AG10803 (cell line): ENCODE data around the gene C9orf72.

Experiments
- DNase-seq: peaks from one replicate; pipeline ENCODE4 v3.0.0; 2010; ENCODE audit warnings: low read depth
- H3K4me3 ChIP-seq: 2 replicates; pipeline ENCODE4 v1.5.1; 2011; ENCODE audit warnings: mild to moderate bottlenecking, low read length, control low read depth
- TF ChIP-seq, protein P1 (sequence below): conservative IDR thresholded peaks from 2 replicates; pipeline ENCODE4 v1.5.1; 2011; ENCODE audit warnings: mild to moderate bottlenecking, low read length, control low read depth, inconsistent platforms

The C9orf72 gene

DNA sequence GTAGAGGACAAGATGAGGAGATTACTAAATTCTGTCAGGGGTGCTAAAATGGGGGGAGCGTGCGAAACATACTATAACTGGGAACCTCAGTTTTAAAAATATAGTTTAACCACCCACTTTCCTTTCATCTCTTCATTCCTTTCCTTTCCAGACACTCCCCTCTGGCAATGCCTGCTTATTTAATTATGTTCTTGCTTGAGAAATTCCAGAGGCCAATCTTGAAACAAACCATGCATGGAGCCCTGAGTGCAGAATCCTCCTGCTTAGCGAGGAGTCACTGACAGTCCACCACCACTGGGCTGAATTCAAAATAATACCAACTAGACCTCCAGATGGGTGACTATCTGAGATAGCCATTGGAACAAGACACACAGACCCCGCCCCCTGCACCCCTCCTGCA is 29.7 kb upstream of the C9orf72 start:
- DNase-seq: no peak
- TF ChIP-seq, protein P1, sequence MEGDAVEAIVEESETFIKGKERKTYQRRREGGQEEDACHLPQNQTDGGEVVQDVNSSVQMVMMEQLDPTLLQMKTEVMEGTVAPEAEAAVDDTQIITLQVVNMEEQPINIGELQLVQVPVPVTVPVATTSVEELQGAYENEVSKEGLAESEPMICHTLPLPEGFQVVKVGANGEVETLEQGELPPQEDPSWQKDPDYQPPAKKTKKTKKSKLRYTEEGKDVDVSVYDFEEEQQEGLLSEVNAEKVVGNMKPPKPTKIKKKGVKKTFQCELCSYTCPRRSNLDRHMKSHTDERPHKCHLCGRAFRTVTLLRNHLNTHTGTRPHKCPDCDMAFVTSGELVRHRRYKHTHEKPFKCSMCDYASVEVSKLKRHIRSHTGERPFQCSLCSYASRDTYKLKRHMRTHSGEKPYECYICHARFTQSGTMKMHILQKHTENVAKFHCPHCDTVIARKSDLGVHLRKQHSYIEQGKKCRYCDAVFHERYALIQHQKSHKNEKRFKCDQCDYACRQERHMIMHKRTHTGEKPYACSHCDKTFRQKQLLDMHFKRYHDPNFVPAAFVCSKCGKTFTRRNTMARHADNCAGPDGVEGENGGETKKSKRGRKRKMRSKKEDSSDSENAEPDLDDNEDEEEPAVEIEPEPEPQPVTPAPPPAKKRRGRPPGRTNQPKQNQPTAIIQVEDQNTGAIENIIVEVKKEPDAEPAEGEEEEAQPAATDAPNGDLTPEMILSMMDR: no peak
- H3K4me3 ChIP-seq: no peak overlapping the region

DNA sequence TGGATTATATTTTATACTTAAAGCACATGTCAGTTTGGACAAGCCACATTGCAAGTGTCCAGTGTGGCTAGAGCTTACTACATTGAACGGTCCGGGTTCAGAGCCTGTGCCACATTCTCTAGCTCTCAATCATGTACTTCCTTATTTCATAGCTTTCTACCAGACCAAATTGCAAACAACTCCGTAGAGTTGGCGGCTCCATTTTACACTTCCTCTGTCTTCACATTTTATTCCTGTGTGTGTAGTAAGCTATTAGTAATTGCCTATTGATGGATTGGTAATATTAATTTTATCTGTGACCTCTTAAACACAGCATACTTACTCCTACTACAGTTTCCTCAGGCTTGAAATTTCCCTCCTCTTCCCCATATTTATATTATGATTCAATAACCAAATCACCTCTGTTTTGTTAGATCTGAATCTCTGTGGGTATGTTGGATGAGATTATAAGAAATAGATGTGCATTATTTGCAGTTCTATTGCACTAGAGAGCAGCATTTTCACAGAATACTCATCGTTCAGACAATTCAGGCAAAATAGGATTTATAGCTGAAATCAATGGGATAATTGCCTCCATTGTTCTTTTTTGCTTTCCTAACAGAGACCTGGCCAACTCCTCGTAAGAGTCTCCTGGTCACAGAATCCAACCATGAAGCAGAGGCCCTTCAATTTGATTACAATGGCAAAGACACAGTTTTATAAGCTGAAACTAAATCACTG is 29.0 kb upstream of the C9orf72 start:
- TF ChIP-seq, protein P1: no peak
- DNase-seq: no peak
- no peak overlapping the region for H3K4me3 ChIP-seq

DNA sequence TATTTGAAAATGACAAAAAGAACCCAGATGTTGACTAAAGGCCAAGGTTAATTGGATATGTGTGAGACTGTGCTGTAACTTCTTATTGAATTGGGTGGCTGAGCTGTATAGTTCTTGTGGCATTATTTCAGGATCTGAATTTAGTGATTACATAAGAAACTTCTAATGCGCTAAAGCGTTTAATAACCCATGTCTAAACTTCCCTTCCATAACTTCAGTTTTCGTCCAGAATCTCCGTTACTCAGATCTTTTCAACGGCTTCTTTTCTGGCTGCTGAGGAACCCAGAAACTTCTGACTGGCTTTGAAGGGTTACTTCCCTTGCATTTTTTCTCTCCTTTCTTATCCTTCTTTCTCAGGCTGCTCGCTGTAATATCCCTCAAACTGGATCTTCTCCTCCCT is 28.1 kb upstream of the C9orf72 start:
- DNase-seq: no peak
- TF ChIP-seq, protein P1: no peak
- no peak overlapping the region for H3K4me3 ChIP-seq

DNA sequence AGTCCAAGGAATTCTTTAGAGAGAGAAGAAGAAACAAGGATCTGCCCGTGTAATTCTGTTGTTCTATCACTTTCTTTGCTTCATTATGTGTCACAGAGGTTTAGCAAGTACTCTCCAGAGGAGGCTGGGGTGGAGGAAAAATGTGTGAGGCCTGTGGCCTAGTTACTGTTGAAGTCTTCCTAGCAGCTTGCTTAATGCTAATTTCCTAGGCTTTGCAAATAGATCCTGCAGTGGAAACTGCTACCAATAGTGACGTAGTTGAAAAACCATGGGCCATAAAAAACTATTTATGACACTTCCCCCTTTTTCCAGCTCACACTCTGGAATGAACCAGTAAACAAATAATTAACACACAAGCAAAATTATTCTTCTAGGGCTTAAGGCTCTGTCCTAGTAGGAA is 27.0 kb upstream of the C9orf72 start:
- TF ChIP-seq, protein P1: no peak
- H3K4me3 ChIP-seq: no peak overlapping the region
- no peak for DNase-seq

DNA sequence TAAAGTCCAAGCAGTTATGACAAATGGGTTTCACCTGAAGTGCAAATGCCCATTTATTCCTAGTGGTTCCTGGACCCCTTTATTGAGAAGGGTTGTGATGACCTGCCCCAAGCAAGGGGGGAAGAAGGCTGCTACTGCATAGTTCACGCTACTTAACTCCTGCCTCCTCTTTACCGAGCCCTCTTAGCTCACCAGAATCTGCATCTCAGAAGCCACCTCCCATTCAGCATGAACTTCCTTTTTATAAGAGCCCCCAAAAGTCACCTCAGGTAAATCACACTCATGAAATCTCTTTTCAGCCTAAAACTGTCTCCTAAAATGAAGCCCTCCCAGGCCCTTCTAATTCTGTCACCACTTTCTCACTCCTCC is 26.6 kb upstream of the C9orf72 start:
- no peak for DNase-seq

DNA sequence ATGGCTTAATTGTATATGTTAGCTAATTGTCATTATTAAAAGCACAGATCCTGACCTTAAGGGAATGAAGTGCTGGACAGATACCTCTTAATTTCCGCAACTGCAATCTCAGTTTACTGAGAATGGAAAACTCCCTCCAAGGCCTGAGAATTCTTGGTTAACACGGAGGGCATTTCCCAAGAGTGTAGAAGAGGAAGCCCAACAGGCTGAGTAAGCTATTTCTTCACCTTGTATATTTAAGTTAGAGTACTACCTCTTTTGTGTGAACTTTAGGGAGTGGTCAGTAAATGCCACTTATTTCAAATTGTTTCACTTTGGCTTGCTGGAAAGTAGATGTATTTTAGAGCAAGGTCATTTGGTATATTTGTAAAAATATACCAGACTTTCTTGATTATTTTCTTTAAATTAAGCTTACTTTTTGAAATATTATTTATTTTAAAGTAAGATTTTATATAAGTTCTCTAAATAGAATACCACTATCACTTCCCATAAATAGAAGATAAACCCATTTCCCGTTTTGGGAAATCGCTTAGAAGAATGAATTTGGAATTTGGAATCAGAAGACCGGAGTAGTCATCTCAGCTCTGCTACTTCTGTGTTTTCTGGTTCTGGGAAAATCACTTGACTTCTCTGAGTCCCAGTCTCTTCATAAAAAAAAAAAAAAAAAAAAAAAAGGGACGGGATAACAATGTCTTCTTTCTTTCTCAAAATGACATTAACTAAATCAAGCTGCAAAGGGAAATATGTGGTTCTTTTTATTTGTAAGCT is 26.0 kb upstream of the C9orf72 start:
- no peak overlapping the region for H3K4me3 ChIP-seq
- TF ChIP-seq, protein P1: no peak
- no peak for DNase-seq

More for the DNA sequence above, 26.6 kb upstream of the C9orf72 start:
- TF ChIP-seq, protein P1: no peak
- H3K4me3 ChIP-seq: no peak overlapping the region

DNA sequence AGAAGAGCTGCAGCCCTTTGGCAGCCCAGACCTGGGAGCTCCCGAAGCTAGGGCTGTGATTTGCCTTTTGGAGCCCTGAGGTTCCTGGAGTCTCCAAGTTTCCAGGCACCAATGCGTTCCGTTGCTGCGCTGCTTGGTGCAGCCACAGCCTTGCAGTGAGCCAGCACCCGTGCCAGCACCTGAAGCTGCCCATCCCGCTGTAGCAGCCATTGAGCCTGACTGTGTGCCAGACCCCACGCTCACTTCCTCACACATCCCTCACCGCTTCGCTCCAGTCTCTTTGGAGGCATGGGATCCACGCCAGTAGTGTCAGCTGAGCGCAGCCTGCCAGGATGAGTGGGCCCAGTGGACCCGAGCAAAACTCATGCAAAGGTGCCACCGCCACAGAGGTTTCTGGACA is 22.5 kb upstream of the C9orf72 start:
- TF ChIP-seq, protein P1: no peak
- no peak overlapping the region for H3K4me3 ChIP-seq
- DNase-seq: no peak
